VCaP (cell line): ENCODE results near the gene ABLIM1.

Experiments
- H3K27ac ChIP-seq: fragments of 450-650 bp; 2 replicates; pipeline ENCODE4 v1.5.1; 2017
- TF ChIP-seq, protein P1 (sequence below): fragments of 450-650 bp; conservative IDR thresholded peaks from 2 replicates; pipeline ENCODE4 v1.5.1; 2017; ENCODE audit warnings: mild to moderate bottlenecking, moderate library complexity

ABLIM1 gene

GRCh38 chr10:114538181-114538906 lies 119.7 kb downstream of the ABLIM1 start:
- no peak overlapping the region for H3K27ac ChIP-seq
- TF ChIP-seq, protein P1, sequence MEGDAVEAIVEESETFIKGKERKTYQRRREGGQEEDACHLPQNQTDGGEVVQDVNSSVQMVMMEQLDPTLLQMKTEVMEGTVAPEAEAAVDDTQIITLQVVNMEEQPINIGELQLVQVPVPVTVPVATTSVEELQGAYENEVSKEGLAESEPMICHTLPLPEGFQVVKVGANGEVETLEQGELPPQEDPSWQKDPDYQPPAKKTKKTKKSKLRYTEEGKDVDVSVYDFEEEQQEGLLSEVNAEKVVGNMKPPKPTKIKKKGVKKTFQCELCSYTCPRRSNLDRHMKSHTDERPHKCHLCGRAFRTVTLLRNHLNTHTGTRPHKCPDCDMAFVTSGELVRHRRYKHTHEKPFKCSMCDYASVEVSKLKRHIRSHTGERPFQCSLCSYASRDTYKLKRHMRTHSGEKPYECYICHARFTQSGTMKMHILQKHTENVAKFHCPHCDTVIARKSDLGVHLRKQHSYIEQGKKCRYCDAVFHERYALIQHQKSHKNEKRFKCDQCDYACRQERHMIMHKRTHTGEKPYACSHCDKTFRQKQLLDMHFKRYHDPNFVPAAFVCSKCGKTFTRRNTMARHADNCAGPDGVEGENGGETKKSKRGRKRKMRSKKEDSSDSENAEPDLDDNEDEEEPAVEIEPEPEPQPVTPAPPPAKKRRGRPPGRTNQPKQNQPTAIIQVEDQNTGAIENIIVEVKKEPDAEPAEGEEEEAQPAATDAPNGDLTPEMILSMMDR: no peak

DNA sequence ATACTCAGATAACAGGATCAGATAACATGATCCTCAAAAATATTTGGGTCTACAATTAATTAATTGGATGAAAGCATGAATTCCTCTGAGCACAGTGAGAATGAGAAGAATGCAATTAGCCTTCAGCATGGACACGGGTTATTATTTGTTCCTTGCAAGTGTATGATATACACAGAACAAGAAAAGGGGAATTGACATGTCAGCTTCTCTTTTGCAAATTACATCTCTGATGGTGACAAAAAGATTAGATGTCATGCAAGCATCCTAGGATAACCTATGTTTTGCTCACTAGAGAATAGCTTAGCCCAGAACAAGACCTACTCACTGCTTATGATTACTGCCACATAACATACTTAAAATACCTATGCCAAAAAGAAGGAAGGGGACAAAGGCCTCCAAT lies 120.3 kb downstream of the ABLIM1 start:
- TF ChIP-seq, protein P1: no peak
- H3K27ac ChIP-seq: no peak overlapping the region

DNA sequence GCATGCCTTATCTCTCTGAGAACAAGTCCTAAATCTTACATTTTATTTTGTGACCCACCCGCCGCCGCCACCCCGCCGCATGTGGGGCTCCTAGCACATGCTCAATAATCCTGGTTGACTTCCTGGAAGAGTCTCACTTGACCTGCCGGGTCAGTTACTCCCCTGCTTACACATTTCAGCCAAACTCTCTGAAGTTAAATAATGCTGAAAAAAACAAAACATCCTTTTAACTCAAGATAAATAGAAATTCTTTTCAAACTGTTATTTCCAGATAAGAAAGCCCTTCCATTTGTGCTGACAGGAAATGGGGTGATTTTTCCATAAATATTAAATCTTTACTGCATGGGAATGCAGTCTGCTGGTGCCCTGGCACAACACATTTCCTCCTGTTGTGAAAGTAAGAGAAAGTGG lies 123.5 kb downstream of the ABLIM1 start:
- no peak overlapping the region for H3K27ac ChIP-seq
- TF ChIP-seq, protein P1: no peak

- TF ChIP-seq, protein P1: no peak
- no peak overlapping the region for H3K27ac ChIP-seq
Measured at GRCh38 chr10:114532226-114532625, 125.8 kb downstream of the ABLIM1 start.

GRCh38 chr10:114526504-114527238 lies 131.4 kb downstream of the ABLIM1 start:
- peak overlapping the region; percentile 84 for H3K27ac ChIP-seq
- TF ChIP-seq, protein P1: no peak

DNA sequence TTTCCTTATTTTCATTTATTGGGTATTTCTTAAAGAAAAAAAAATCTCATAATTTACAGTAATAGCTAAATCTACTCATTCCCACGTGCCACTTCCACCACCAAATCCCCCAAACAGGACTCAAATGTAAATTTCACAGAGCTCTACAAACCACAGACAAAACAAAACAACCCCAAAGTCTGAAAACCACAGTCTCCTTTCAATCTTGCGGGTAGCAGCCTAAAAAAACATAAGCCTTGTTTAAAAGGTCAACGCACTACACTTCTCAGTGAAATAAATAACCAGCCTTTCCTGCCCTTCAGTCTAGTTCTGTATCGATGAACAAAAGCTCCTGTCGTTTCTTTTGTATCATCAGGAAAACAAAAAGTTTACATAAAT lies 132.0 kb downstream of the ABLIM1 start:
- TF ChIP-seq, protein P1: no peak
- H3K27ac ChIP-seq: peak overlapping the region; percentile 84

DNA sequence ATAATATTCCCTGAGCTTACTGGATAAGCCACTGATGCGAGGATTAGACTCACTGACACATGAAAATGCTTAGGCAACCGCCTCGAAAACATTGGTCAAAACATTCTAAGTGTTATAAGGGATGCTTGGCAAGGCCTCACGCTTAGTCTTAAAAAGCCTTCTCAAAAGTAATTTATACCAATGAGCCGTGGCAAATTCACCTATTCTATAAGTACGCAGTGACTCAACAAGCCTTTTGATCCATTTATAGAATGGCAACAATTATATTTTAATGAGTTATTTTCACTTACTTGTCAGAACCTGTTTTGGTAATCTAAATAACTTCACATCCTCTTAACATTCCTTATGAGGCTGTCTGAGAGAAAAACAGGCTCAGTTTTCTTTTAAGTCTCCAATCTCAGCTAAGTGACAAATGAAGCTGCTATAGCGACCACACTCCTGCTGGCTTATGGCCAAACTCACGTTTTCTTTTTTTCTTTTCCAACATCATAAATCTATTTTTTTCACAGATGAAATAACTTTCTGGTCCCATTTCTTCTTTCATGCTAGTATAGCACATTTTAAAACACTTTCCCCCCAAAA lies 132.6 kb downstream of the ABLIM1 start:
- TF ChIP-seq, protein P1: no peak
- peak overlapping the region; percentile 84 for H3K27ac ChIP-seq
